K562 (cell line): ENCODE results near the gene KDM4C. TPM values are rescaled to one million over a fixed set of nuclear protein-coding genes. Genes with fewer than 3 reads are reported as not detected.

ENCODE experiments used
- ATAC-seq: fragments of 200-7000 bp; cut with Tn5 transposase; 3 replicates; pipeline ENCODE4 v1.9.1; 2020; ENCODE audit warnings: moderate library complexity
- BruUV-seq: library from RNA; stranded (reverse); fragments of 400-500 nt; replicated peaks from 2 replicates; lab custom pipeline; 2021; lab: Mats Ljungman, UMichigan
- CTCF ChIA-PET: fragments of 300-600 bp; formaldehyde crosslinking; extraction: SDS; loops from one replicate; lab custom pipeline; 2021; ENCODE audit warnings: low intra/inter-chr PET ratio; lab: Yijun Ruan, JAX
- POLR2A ChIA-PET: fragments of 300-600, 350-650 bp; sonication (Branson Sonifier 250); formaldehyde crosslinking; extraction: SDS; loops from one replicate; lab custom pipeline; 2021; ENCODE audit warnings: antibody characterized with exemption, inconsistent platforms; lab: Yijun Ruan, JAX
- DNase-seq, 4 experiments: peaks; one replicate each; pipeline versions ENCODE4 v3.0.0 to v3.0.0-alpha.2; 2011 to 2018; ENCODE audit warnings: low spot score in 3 of 4, mixed read lengths in 3 of 4; ENCODE audit errors: extremely low read depth in 1 of 4
- FAIRE-seq: peaks from 2 replicates; lab custom pipeline; 2011; peaks lifted over from hg19 to GRCh38; lab: Jason Lieb, UNC
- H2AFZ ChIP-seq: 2 replicates; pipeline ENCODE4 v1.6.0; 2011; ENCODE audit warnings: low read depth, low read length, control low read depth, inconsistent platforms
- H3K27ac ChIP-seq: fragments of 200-600 bp; 3 replicates; pipeline ENCODE4 v1.8.0; 2011; ENCODE audit warnings: low read depth, mild to moderate bottlenecking, control low read depth, inconsistent platforms, low read length, moderate library complexity, mixed read lengths; ENCODE audit errors: extremely low read depth
- H3K27me3 ChIP-seq, 2 experiments: fragments of 300-600 bp in 1 of 2; 2 replicates in 1 of 2; 3 replicates in 1 of 2; pipeline versions ENCODE4 v1.6.0 to v1.8.0; 2011; ENCODE audit warnings: inconsistent platforms in 2 of 2, low read length in 2 of 2, mild to moderate bottlenecking in 1 of 2, mixed read lengths in 1 of 2, moderate library complexity in 1 of 2; ENCODE audit not compliant: control insufficient read depth in 2 of 2, insufficient read depth in 2 of 2
- H3K36me3 ChIP-seq: fragments of 300-600 bp; 3 replicates; pipeline ENCODE4 v1.8.0; 2011; ENCODE audit warnings: mild to moderate bottlenecking, low read length, inconsistent platforms; ENCODE audit not compliant: control insufficient read depth, insufficient read depth
- H3K4me1 ChIP-seq, 2 experiments: fragments of 200-600 bp in 1 of 2; replicated peaks in 1 of 2; 2 replicates in 1 of 2; 3 replicates in 1 of 2; pipeline versions ENCODE4 v1.5.1 to v1.8.0; 2011; ENCODE audit warnings: inconsistent platforms in 2 of 2, low read length in 2 of 2, mild to moderate bottlenecking in 1 of 2, mixed read lengths in 1 of 2, moderate library complexity in 1 of 2; ENCODE audit not compliant: control insufficient read depth in 2 of 2, insufficient read depth in 2 of 2
- H3K4me2 ChIP-seq: 2 replicates; pipeline ENCODE4 v1.6.1; 2011; ENCODE audit warnings: low read length, control low read depth, inconsistent platforms, mixed read lengths; ENCODE audit not compliant: insufficient read depth
- H3K4me3 ChIP-seq: fragments of 200-600 bp; sonication (generic), shearing (Covaris generic); 2 replicates; pipeline ENCODE4 v1.5.1; 2016; ENCODE audit warnings: control low read depth, inconsistent platforms
- H3K79me2 ChIP-seq: fragments of 200-600 bp; 3 replicates; pipeline ENCODE4 v1.8.0; 2011; ENCODE audit warnings: low read length, inconsistent platforms; ENCODE audit not compliant: control insufficient read depth, insufficient read depth
- H3K9ac ChIP-seq, 2 experiments: 2 replicates each; pipeline versions ENCODE4 v1.6.0 to v1.6.1; 2011; ENCODE audit warnings: low read depth in 2 of 2, low read length in 2 of 2, control low read depth in 1 of 2, inconsistent platforms in 1 of 2, mild to moderate bottlenecking in 1 of 2, mixed read lengths in 1 of 2; ENCODE audit not compliant: insufficient read depth in 1 of 2
- H3K9me1 ChIP-seq: one replicate; pipeline ENCODE4 v1.6.0; 2011; ENCODE audit warnings: inconsistent platforms, mild to moderate bottlenecking, low read length, moderate library complexity; ENCODE audit not compliant: control insufficient read depth, insufficient read depth
- H3K9me3 ChIP-seq: replicated peaks from 2 replicates; pipeline ENCODE4 v1.5.1; 2011; ENCODE audit warnings: low read depth, low read length, inconsistent platforms; ENCODE audit not compliant: control insufficient read depth, insufficient read depth
- H4K20me1 ChIP-seq: replicated peaks from 2 replicates; pipeline ENCODE4 v1.6.1; 2011; ENCODE audit warnings: low read length, inconsistent platforms, mixed read lengths; ENCODE audit not compliant: control insufficient read depth, insufficient read depth
- ATF6 ChIP-seq: sonication (generic); formaldehyde crosslinking; IDR thresholded peaks from 2 replicates; pipeline ENCODE4 v1.4.0; 2020; ENCODE audit warnings: mild to moderate bottlenecking, missing genetic modification reagents
- ETV5 ChIP-seq: sonication (generic); formaldehyde crosslinking; IDR thresholded peaks from 2 replicates; pipeline ENCODE4 v1.4.0; 2020; ENCODE audit warnings: low read depth, mild to moderate bottlenecking, missing genetic modification reagents
- FOXJ3 ChIP-seq: sonication (generic); formaldehyde crosslinking; IDR thresholded peaks from 2 replicates; pipeline ENCODE4 v1.4.0; 2020; ENCODE audit warnings: mild to moderate bottlenecking, missing genetic modification reagents
- GATA2 ChIP-seq: sonication (generic); formaldehyde crosslinking; IDR thresholded peaks from 2 replicates; pipeline ENCODE4 v1.4.0; 2020; ENCODE audit warnings: mild to moderate bottlenecking, missing genetic modification reagents
- HIVEP1 ChIP-seq: fragments of 250-450 bp; sonication (Bioruptor Pico); IDR thresholded peaks from 2 replicates; pipeline ENCODE4 v1.4.0; 2020; ENCODE audit warnings: mild to moderate bottlenecking
- JUN ChIP-seq, 2 experiments: sonication (generic) in 1 of 2; formaldehyde crosslinking in 1 of 2; IDR thresholded peaks; 2 replicates each; pipeline versions ENCODE4 v1.6.1 to v1.8.0; 2012 to 2022; ENCODE audit warnings: borderline replicate concordance in 2 of 2, mild to moderate bottlenecking in 2 of 2, improper control_type of control experiment in 1 of 2, low read depth in 1 of 2, low read length in 1 of 2, missing genetic modification reagents in 1 of 2
- MTA1 ChIP-seq: fragments of 450-650 bp; IDR thresholded peaks from 2 replicates; pipeline ENCODE4 v1.6.1; 2017; ENCODE audit warnings: borderline replicate concordance
- NR2C1 ChIP-seq, 2 experiments: fragments of 450-650 bp; IDR thresholded peaks; 2 replicates each; pipeline ENCODE4 v1.6.1; 2017; ENCODE audit warnings: mild to moderate bottlenecking in 2 of 2, antibody characterized with exemption in 1 of 2, inconsistent platforms in 1 of 2, missing compliant biosample characterization in 1 of 2, missing genetic modification characterization in 1 of 2
- NR2F6 ChIP-seq: fragments of 450-650 bp; formaldehyde crosslinking; IDR thresholded peaks from 2 replicates; pipeline ENCODE4 v1.4.0; 2020; ENCODE audit warnings: mild to moderate bottlenecking
- RBM34 ChIP-seq: fragments of 200-400 bp; formaldehyde crosslinking; IDR thresholded peaks from 2 replicates; pipeline ENCODE4 v1.6.1; 2018; ENCODE audit warnings: low read length, borderline replicate concordance; ENCODE audit not compliant: insufficient read depth
- RFX7 ChIP-seq: fragments of 250-450 bp; sonication (Bioruptor Pico); IDR thresholded peaks from 2 replicates; pipeline ENCODE4 v1.5.1; 2021; ENCODE audit warnings: mild to moderate bottlenecking
- SAFB ChIP-seq: fragments of 200-400 bp; formaldehyde crosslinking; IDR thresholded peaks from 2 replicates; pipeline ENCODE4 v1.6.1; 2017; ENCODE audit warnings: low read depth, low read length, borderline replicate concordance
- SAFB2 ChIP-seq: fragments of 200-400 bp; formaldehyde crosslinking; IDR thresholded peaks from 2 replicates; pipeline ENCODE4 v1.6.1; 2018; ENCODE audit warnings: borderline replicate concordance, low read length, low read depth, moderate library complexity; ENCODE audit not compliant: severe bottlenecking
- SP1 ChIP-seq: sonication (generic); formaldehyde crosslinking; IDR thresholded peaks from 2 replicates; pipeline ENCODE4 v1.8.1; 2022; ENCODE audit warnings: mild to moderate bottlenecking, missing genetic modification reagents
- TAF15 ChIP-seq: fragments of 200-400 bp; formaldehyde crosslinking; IDR thresholded peaks from 2 replicates; pipeline ENCODE4 v1.6.1; 2017; ENCODE audit warnings: mild to moderate bottlenecking, low read depth, low read length, moderate library complexity
- ZNF175 ChIP-seq: fragments of 200-800 bp; sonication (Bioruptor generic); IDR thresholded peaks from 2 replicates; pipeline ENCODE4 v1.6.1; 2016; ENCODE audit warnings: low read depth, mild to moderate bottlenecking, missing genetic modification characterization, missing compliant biosample characterization
- WGBS: fragments of 100-300 bp; shearing (Covaris generic); methylation state at CpG from one replicate; pipeline ENCODE4 v1.1.6; 2016; ENCODE audit warnings: low coverage, mixed read lengths; ENCODE audit not compliant: insufficient coverage; ENCODE audit errors: missing lambda C conversion rate; 5-methylcytosine and 5-hydroxymethylcytosine counted together
- in situ Hi-C: fragments of 300-500 bp; cut with MboI; formaldehyde crosslinking; loops from 4 replicates; pipeline ENCODE4 v1.15.0; 2018; ENCODE audit warnings: inconsistent platforms, mixed read lengths
- intact Hi-C: fragments of 100-400 bp; cut with micrococcal nuclease; formaldehyde crosslinking; loops from 2 replicates; pipeline ENCODE4 v1.14.2; 2022
- polyA plus RNA-seq, 8 experiments: library from polyadenylated mRNA; depleted of rRNA in 4 of 8; stranded (reverse) in 5 of 8; unstranded in 3 of 8; fragments of >200 nt; fragmentation: Nextera tagmentation in 2 of 8; fragmentation: Illumina TruSeq in 1 of 8; extraction: Ambion mirVana in 2 of 8; extraction: Trizol in 1 of 8; gene quantifications; 2 replicates each; pipeline versions ENCODE4 v1.2.1 to v1.2.3, GENCODE V29; 2011 to 2014; ENCODE audit warnings: inconsistent platforms in 1 of 8, missing spikeins in 1 of 8
- total RNA-seq, 7 experiments: library from RNA; depleted of rRNA in 6 of 7; stranded (reverse); fragments of >200 nt in 6 of 7; fragmentation: Illumina TruSeq in 2 of 7; extraction: Trizol in 2 of 7; gene quantifications; 2 replicates each; pipeline versions ENCODE4 v1.2.1 to v1.2.3, GENCODE V29; 2011 to 2021; ENCODE audit warnings: low replicate concordance in 1 of 7

KDM4C gene
- total and polyA plus RNA-seq, 9 of the 15 experiments (the other 6 are each of a cell fraction or from before 2014, with no cell fraction given), result 5.4 to 17.0 (median 12.6) TPM

DNA sequence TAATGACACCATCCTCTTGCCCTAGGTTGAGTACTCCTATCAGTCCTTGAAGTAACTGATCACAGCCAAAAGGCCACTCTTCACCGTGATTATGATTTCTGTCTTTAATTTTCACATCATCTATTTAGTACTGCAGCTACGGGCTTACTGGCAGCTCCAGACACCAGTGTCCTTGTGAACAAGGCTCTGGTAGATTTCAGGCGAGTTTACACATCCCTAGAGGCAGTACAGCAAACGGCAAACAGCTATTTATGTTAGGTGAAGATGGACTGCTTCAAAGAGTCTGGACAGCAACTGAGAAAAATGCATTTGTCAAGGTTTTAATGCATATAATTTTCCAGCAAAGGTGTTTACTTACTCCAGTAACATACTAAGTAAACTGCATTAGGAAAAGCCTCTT, 396.9 kb downstream of the KDM4C start:
- intact Hi-C loops, result no loop called here
- 60% methylated on average over 4 of the region's 4 CpGs for WGBS
- Histone ChIP-seq H3K9ac (no peak overlapping the region; a peak in 1 of 4 replicates), H3K27ac (no peak overlapping the region), H3K27me3 (no peaks in the 10 kb centered on the region), H2AFZ (no peak overlapping the region), H3K9me1 (no peaks in the 10 kb centered on the region), H3K4me2 (no peak overlapping the region), H3K36me3 (no peaks in the 10 kb centered on the region), H4K20me1 (no peaks in the 10 kb centered on the region), H3K79me2 (no peaks in the 10 kb centered on the region), H3K9me3 (no peaks in the 10 kb centered on the region), H3K4me3 (no peak overlapping the region), H3K4me1 (peaks cover 6 to 18% of the 10 kb centered on the region in 2 experiments; a peak in 3 of 5 replicates)
- ChIA-PET CTCF (no interaction called here), POLR2A (interaction anchor here (0.6 kb wide), 1 partner anchor 16 kb away, joined by 3 read pairs; no protein-coding TSS in a partner anchor)
- TF ChIP-seq FOXJ3 (CRISPR knock-in tag), result no peak
- TF ChIP-seq GATA2 (CRISPR knock-in tag), result no peak
- TF ChIP-seq HIVEP1 (CRISPR knock-in tag), result no peak
- TF ChIP-seq TAF15, result no peak
- TF ChIP-seq MTA1, result no peak
- no peak for TF ChIP-seq ATF6 (CRISPR knock-in tag)
- no peak for TF ChIP-seq ETV5 (CRISPR knock-in tag)
- no peak for TF ChIP-seq SAFB2
- TF ChIP-seq RBM34, result no peak
- TF ChIP-seq ZNF175 (CRISPR knock-in tag), result no peak
- no peak for TF ChIP-seq SP1 (CRISPR knock-in tag)
- no peak for TF ChIP-seq RFX7 (CRISPR knock-in tag)
- no peak for TF ChIP-seq NR2C1 (IDR thresholded peaks at IDR 0.05)
- TF ChIP-seq NR2C1 (tag; IDR thresholded peaks at IDR 0.05), result no peak
- no peak for TF ChIP-seq SAFB
- TF ChIP-seq NR2F6 (CRISPR knock-in tag), result no peak
- no peak for TF ChIP-seq JUN (IDR thresholded peaks at IDR 0.05; ENCODE audit: borderline replicate concordance, low read depth, low read length)
- TF ChIP-seq JUN (CRISPR knock-in tag; IDR thresholded peaks at IDR 0.05; ENCODE audit: borderline replicate concordance), result no peak
- DNase-seq (no peak), ATAC-seq (no peak), FAIRE-seq (no peak)
- in situ Hi-C loops, result no loop called here
- BruUV-seq, result no TSS peak
